GM12874 (cell line): ENCODE data around the gene AMHR2.

ENCODE experiments used
- TF ChIP-seq, protein P1 (sequence below): IDR thresholded peaks from 2 replicates; pipeline ENCODE4 v1.5.1; 2011; ENCODE audit warnings: low read depth, mild to moderate bottlenecking, control low read depth, low read length, moderate library complexity; ENCODE audit not compliant: insufficient read depth

Gene AMHR2

DNA sequence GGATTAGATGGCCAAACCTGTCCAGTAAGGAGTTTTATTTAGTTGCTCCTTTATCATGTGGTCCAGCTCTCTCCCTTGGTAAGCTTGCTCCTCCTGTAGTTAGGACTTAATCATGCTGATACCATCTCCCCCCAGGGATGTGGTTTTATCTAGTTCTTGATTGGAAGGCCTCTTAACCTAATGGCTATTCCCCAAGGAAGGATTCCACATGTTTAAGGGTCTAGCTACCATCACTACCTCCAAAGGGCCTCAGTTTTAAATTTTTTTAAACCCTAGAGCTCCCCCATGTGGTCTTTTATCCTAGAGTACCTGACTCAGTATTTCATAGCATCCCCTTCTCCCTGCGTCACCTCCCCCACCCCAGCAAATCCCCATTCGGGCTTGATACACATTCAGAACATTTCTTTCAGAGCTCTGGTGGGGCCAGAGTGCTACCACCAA is 53.1 kb downstream of the AMHR2 start:
- TF ChIP-seq, protein P1, sequence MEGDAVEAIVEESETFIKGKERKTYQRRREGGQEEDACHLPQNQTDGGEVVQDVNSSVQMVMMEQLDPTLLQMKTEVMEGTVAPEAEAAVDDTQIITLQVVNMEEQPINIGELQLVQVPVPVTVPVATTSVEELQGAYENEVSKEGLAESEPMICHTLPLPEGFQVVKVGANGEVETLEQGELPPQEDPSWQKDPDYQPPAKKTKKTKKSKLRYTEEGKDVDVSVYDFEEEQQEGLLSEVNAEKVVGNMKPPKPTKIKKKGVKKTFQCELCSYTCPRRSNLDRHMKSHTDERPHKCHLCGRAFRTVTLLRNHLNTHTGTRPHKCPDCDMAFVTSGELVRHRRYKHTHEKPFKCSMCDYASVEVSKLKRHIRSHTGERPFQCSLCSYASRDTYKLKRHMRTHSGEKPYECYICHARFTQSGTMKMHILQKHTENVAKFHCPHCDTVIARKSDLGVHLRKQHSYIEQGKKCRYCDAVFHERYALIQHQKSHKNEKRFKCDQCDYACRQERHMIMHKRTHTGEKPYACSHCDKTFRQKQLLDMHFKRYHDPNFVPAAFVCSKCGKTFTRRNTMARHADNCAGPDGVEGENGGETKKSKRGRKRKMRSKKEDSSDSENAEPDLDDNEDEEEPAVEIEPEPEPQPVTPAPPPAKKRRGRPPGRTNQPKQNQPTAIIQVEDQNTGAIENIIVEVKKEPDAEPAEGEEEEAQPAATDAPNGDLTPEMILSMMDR, result 0 out of 2 replicates have a peak, but pooled peaks have one; percentile 21

DNA sequence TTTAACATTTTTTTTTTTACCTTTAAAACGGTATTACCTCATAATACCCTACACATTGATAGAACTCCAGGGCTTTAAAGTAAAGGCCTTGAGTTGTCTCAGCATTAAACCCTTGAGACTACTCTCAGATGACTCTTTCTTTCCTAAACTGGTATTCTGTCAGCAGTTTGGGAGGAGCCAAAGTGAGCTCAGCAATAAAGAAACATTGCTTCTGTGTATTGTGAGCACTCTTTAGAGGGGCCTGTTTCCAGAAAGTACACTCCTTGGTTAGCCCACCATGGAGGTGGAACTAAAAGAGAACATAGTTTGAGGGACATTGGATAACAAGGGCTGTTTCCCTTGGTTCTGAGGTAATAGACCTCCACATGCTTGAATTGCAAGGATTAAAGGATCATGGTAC is 55.2 kb downstream of the AMHR2 start:
- TF ChIP-seq, protein P1, result no peak

DNA sequence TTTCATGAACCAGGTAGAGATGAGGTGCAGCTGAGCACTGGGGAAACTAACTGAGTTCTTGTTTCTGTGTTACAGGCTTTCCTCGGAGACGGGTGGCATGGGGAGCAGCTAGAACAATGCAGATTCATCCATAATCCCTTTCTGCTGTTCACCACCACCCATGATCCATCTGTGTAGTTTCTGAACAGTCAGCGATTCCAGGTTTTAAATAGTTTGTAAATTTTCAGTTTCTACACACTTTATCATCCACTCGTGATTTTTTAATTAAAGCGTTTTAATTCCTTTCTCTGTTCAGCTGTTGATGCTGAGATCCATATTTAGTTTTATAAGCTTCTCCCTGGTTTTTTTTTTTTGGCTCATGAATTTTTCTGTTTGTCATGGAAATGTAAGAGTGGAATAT is 55.7 kb downstream of the AMHR2 start:
- TF ChIP-seq, protein P1, result no peak

DNA sequence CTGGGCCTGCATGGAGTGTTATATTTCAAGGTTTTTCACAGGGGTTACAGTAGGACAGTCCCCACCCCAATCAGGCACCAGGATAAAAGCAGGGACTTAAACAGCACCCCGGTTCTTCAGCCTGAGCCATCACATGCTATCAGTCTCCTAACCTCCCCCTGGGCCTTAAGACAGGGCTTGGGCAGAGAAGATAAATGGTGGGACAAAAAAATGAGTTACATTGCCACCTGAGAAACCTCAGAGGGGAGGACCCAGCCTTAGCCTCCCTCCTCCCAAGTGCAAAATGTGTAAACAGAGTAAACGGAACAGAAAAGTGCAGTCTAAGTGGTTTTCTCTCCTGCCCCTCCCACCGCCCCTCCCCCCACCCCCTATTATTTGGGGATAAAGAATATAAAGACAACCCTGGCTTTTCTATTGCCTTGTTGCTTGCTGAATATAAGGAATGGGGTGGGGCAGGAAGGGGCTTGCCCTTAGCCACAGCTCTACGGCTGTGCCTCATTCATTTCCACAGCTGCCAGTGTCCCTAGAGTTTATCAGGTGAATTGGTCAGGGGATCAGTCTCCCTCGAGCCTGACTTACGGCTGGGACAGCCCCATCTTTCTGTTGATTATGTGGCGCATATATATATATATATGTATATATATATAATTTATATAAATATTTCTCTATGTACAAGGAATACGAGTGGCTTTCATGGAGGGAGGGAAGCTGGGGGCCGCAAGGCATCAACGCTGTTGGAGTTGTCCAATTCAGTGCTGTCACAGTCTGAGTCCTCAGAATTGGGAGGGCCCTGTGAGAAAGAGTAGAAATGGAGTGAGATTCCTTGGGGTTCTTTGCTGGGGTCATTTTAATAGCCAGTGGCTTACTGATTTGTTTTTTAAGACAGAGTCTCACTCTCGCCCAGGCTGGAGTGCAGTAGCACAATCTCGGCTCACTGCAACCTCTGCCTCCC is 57.1 kb downstream of the AMHR2 start:
- TF ChIP-seq, protein P1, result no peak
